ENCODE results near the gene MEI1. TPM values are rescaled to one million over a fixed set of nuclear protein-coding genes. Genes with fewer than 3 reads are reported as not detected.
"Not testable (repeated sequence)": the region's sequence is repeated elsewhere in the genome, so short reads cannot be mapped to it uniquely, and the experiment has no call there.

Gene MEI1
- total and polyA plus RNA-seq, 3 donors from 2014 or later = 43.5 to 103 (median 47.6) TPM

DNA sequence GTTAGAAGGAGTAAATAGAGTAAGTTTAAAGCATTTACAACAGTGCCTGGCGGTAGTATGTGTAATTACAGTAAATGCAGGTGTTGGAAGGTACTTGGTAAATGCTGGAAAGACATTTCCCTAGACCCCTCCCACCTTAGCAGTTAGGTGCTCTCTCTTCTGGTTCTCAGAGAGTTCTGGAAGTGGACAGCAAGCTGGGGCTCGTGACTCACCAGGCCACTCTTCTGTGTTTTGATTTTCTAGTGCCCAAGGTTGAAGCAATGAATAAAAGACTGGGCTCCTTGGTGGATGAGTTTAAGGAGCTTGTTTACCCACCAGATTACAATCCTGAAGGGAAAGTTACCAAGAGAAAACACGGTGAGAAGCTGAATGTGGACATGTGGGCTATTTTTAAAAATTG is 38.2 kb upstream of the MEI1 start:
- no peak for DNase-seq
- Histone ChIP-seq H3K4me1 (no peaks in the 10 kb centered on the region), H3K36me3 (ENCODE audit: low read depth, missing control alignments) (no peaks in the 10 kb centered on the region), H3K4me3 (no peak overlapping the region), H3K27ac (no peak overlapping the region), H3K9me3 (no peaks in the 10 kb centered on the region), H3K27me3 (no peaks in the 10 kb centered on the region)
- 84 to 85% methylated on average over 3 of the region's 3 CpGs for WGBS, 2 donors
- TF ChIP-seq, protein P1, sequence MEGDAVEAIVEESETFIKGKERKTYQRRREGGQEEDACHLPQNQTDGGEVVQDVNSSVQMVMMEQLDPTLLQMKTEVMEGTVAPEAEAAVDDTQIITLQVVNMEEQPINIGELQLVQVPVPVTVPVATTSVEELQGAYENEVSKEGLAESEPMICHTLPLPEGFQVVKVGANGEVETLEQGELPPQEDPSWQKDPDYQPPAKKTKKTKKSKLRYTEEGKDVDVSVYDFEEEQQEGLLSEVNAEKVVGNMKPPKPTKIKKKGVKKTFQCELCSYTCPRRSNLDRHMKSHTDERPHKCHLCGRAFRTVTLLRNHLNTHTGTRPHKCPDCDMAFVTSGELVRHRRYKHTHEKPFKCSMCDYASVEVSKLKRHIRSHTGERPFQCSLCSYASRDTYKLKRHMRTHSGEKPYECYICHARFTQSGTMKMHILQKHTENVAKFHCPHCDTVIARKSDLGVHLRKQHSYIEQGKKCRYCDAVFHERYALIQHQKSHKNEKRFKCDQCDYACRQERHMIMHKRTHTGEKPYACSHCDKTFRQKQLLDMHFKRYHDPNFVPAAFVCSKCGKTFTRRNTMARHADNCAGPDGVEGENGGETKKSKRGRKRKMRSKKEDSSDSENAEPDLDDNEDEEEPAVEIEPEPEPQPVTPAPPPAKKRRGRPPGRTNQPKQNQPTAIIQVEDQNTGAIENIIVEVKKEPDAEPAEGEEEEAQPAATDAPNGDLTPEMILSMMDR (IDR thresholded peaks at IDR 0.05) = no peak
- no peak for TF ChIP-seq POLR2A (IDR thresholded peaks at IDR 0.05)
- intact Hi-C loops (cut with DNase I; ENCODE audit: low total_unique reads) = no loop called here

DNA sequence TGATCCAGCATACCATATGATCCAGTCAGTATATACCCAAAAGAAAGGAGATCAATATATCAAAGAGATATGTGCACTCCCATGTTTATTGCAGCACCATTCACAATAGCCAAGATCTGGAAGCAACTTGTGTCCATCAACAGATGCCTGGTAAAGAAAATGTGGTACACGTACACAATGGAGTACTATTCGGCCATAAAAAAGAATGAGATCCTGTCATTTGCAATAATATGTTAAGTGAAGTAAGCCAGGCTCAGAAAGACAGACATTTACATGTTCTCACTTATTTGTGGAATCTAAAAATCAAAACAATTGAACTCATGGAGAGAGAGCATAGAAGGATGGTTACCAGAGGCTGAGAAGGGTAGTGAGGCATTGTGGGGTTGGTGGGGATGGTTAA is 37.6 kb upstream of the MEI1 start:
- TF ChIP-seq POLR2A (IDR thresholded peaks at IDR 0.05) = no peak
- TF ChIP-seq, protein P1 (IDR thresholded peaks at IDR 0.05) = no peak
- DNase-seq = no peak
- H3K4me3 ChIP-seq = no peak overlapping the region
- WGBS, 2 donors = 96 to 99% methylated on average over 2 of the region's 2 CpGs
- intact Hi-C loops (cut with DNase I; ENCODE audit: low total_unique reads) = no loop called here
- no peaks in the 10 kb centered on the region for H3K27me3 ChIP-seq
- no peaks in the 10 kb centered on the region for H3K9me3 ChIP-seq
- no peaks in the 10 kb centered on the region for H3K4me1 ChIP-seq
- H3K27ac ChIP-seq = no peak overlapping the region
- H3K36me3 ChIP-seq (ENCODE audit: low read depth, missing control alignments) = no peaks in the 10 kb centered on the region

DNA sequence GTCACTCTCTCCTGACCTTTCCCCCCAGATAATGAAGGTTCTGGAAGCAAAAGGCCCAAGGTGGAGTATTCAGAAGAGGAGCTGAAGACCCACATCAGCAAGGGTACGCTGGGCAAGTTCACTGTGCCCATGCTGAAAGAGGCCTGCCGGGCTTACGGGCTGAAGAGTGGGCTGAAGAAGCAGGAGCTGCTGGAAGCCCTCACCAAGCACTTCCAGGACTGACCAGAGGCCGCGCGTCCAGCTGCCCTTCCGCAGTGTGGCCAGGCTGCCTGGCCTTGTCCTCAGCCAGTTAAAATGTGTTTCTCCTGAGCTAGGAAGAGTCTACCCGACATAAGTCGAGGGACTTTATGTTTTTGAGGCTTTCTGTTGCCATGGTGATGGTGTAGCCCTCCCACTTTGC is 35.7 kb upstream of the MEI1 start:
- intact Hi-C loops (cut with DNase I; ENCODE audit: low total_unique reads); H3K9me3 ChIP-seq; H3K27ac ChIP-seq; H3K36me3 ChIP-seq (ENCODE audit: low read depth, missing control alignments); H3K4me3 ChIP-seq; H3K27me3 ChIP-seq; H3K4me1 ChIP-seq: not testable (repeated sequence)
- peak; percentile 6 for DNase-seq
- 72 to 82% methylated on average over 6 to 9 of the region's 9 CpGs for WGBS, 2 donors

DNA sequence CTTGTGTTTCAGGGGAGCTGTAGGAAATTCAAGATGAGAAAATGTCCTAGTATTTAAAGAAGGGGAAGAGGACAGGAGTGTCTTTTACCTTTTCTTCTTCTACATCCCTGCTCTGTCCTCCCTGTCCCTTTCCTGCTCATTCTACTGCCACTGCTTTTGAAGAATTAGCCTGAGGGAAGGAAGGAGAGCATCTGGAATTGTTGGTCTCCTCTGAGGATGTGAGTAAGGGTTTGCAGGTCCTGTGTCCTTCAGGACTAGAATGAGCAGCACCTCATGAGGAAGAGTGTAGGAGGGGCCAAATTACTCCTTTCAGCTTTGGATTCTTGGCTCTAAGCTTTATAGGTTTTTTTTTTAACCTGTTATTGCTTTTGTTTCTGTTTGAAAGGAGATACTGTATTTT is 34.8 kb upstream of the MEI1 start:
- Histone ChIP-seq H3K4me1 (no peaks in the 10 kb centered on the region), H3K9me3 (no peaks in the 10 kb centered on the region), H3K4me3 (no peak overlapping the region), H3K36me3 (ENCODE audit: low read depth, missing control alignments) (no peaks in the 10 kb centered on the region), H3K27me3 (no peaks in the 10 kb centered on the region), H3K27ac (no peak overlapping the region)
- no peak for DNase-seq
- intact Hi-C loops (cut with DNase I; ENCODE audit: low total_unique reads) = no loop called here
- TF ChIP-seq, protein P1 (IDR thresholded peaks at IDR 0.05) = no peak
- TF ChIP-seq POLR2A (IDR thresholded peaks at IDR 0.05) = no peak

DNA sequence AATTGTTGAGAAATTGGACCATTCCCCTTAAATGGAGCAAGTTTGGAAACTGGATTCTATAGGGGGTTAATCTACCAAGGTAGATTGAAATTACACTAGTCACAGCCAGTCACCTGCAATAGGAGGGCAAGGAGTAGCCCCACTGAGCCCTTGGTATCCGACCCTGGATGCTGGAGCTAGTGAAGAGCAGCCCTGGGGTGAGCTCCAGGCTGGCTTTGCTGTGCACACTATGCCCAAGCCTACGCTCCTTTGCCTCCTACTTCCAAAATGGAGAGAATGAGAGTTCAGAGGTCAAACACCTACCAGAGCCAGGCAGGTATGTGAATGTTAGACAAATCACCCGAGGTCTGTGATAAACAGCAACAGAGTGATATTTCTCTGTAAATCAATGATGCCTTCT is 34.4 kb upstream of the MEI1 start:
- intact Hi-C loops (cut with DNase I; ENCODE audit: low total_unique reads) = no loop called here
- Histone ChIP-seq H3K4me3 (no peak overlapping the region), H3K9me3 (no peaks in the 10 kb centered on the region), H3K27me3 (no peaks in the 10 kb centered on the region), H3K4me1 (no peaks in the 10 kb centered on the region), H3K27ac (no peak overlapping the region), H3K36me3 (ENCODE audit: low read depth, missing control alignments) (no peaks in the 10 kb centered on the region)
- 76 to 83% methylated on average over 3 of the region's 3 CpGs for WGBS, 2 donors
- TF ChIP-seq POLR2A (IDR thresholded peaks at IDR 0.05) = no peak
- TF ChIP-seq, protein P1 (IDR thresholded peaks at IDR 0.05) = no peak
- DNase-seq = peak; percentile 13

Measured in testis (tissue), 3 donors.